ENCODE results near the gene AGXT2.

AGXT2 gene

DNA sequence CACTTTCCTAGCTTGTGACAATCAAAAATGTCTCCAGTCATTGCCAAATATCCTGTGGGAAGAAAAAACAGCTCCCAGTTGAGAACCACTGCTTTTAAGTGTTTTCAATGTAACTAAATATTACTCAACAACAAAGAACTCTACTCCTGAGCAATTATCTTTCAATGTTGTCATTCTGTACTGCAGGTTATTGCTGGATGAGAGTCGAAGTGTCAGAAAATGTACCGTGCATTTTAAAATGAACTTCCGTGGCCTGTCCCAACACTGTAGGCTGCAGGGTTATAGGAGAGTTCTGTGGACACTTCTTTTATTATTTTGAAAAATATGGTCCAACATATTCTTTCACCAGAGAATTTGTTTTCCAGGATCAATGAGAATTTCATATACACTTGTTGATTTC is 34.8 kb upstream of the AGXT2 start:
- Histone ChIP-seq H3K27ac (ENCODE audit: low read length) (no peak overlapping the region), H2AFZ (ENCODE audit: low read depth, low read length) (no peak overlapping the region), H3K4me3 (ENCODE audit: low read depth in 1 of 2, low read length in 2 of 2) (no peak overlapping the region), H4K20me1 (ENCODE audit: insufficient read depth, low read length) (no peaks in the 10 kb centered on the region), H3K9me3 (ENCODE audit: insufficient read depth, low read length, severe bottlenecking) (no peaks in the 10 kb centered on the region), H3K9ac (ENCODE audit: low read depth, low read length) (no peak overlapping the region), H3K27me3 (ENCODE audit: insufficient read depth, low read length, poor library complexity) (no peaks in the 10 kb centered on the region), H3K4me1 (ENCODE audit: insufficient read depth, low read length) (no peaks in the 10 kb centered on the region), H3K79me2 (ENCODE audit: insufficient read depth, low read length) (no peaks in the 10 kb centered on the region), H3K4me2 (ENCODE audit: insufficient read depth, low read length) (no peak overlapping the region), H3K36me3 (ENCODE audit: insufficient read depth, low read length) (no peaks in the 10 kb centered on the region)
- no peak for TF ChIP-seq CTCF (IDR thresholded peaks at IDR 0.05; ENCODE audit: borderline replicate concordance, extremely low read depth, low read length, poor library complexity, severe bottlenecking)
- TF ChIP-seq EZH2 (IDR thresholded peaks at IDR 0.05; ENCODE audit: borderline replicate concordance, low read depth, low read length, severe bottlenecking), result no peak
- DNase-seq (no peak), ATAC-seq (ENCODE audit: insufficient read depth, low read depth) (no peak)

DNA sequence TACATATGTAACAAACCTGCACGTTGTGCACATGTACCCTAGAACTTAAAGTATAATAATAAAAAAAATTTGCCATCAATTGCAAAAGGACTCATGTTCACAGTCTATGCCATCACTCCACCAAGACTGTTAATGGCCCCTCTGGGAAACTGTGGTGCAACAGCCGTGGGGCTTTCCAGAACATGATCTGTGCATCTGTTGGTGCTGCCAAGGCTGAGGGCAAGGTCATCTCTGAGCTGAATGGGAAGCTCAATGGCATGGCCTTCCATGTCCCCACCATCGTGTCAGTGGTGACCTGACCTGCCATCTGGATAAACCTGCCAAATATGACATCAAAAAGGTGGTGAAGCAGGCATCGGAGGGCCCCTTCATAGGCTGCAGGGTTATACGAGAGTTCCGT is 33.4 kb upstream of the AGXT2 start:
- ATAC-seq (ENCODE audit: insufficient read depth, low read depth) (no peak), DNase-seq (no peak)
- H3K9ac ChIP-seq (ENCODE audit: low read depth, low read length), result no peak overlapping the region
- no peak overlapping the region for H2AFZ ChIP-seq (ENCODE audit: low read depth, low read length)
- H3K27ac ChIP-seq (ENCODE audit: low read length), result no peak overlapping the region
- H3K4me2 ChIP-seq (ENCODE audit: insufficient read depth, low read length), result no peak overlapping the region
- no peaks in the 10 kb centered on the region for H3K9me3 ChIP-seq (ENCODE audit: insufficient read depth, low read length, severe bottlenecking)
- no peaks in the 10 kb centered on the region for H3K27me3 ChIP-seq (ENCODE audit: insufficient read depth, low read length, poor library complexity)
- H3K79me2 ChIP-seq (ENCODE audit: insufficient read depth, low read length), result no peaks in the 10 kb centered on the region
- no peaks in the 10 kb centered on the region for H3K36me3 ChIP-seq (ENCODE audit: insufficient read depth, low read length)
- TF ChIP-seq EZH2 (IDR thresholded peaks at IDR 0.05; ENCODE audit: borderline replicate concordance, low read depth, low read length, severe bottlenecking) (no peak), CTCF (IDR thresholded peaks at IDR 0.05; ENCODE audit: borderline replicate concordance, extremely low read depth, low read length, poor library complexity, severe bottlenecking) (no peak)
- H3K4me3 ChIP-seq (ENCODE audit: low read depth in 1 of 2, low read length in 2 of 2), result no peak overlapping the region
- no peaks in the 10 kb centered on the region for H4K20me1 ChIP-seq (ENCODE audit: insufficient read depth, low read length)
- H3K4me1 ChIP-seq (ENCODE audit: insufficient read depth, low read length), result no peaks in the 10 kb centered on the region

- Histone ChIP-seq H3K4me3 (ENCODE audit: low read depth in 1 of 2, low read length in 2 of 2) (no peak overlapping the region), H2AFZ (ENCODE audit: low read depth, low read length) (no peak overlapping the region), H4K20me1 (ENCODE audit: insufficient read depth, low read length) (no peaks in the 10 kb centered on the region), H3K9me3 (ENCODE audit: insufficient read depth, low read length, severe bottlenecking) (no peaks in the 10 kb centered on the region), H3K27ac (ENCODE audit: low read length) (no peak overlapping the region), H3K4me2 (ENCODE audit: insufficient read depth, low read length) (no peak overlapping the region), H3K9ac (ENCODE audit: low read depth, low read length) (no peak overlapping the region), H3K79me2 (ENCODE audit: insufficient read depth, low read length) (no peaks in the 10 kb centered on the region), H3K36me3 (ENCODE audit: insufficient read depth, low read length) (no peaks in the 10 kb centered on the region), H3K27me3 (ENCODE audit: insufficient read depth, low read length, poor library complexity) (peaks cover 5% of the 10 kb centered on the region), H3K4me1 (ENCODE audit: insufficient read depth, low read length) (no peaks in the 10 kb centered on the region)
- no peak for ATAC-seq (ENCODE audit: insufficient read depth, low read depth)
- no peak for TF ChIP-seq EZH2 (IDR thresholded peaks at IDR 0.05; ENCODE audit: borderline replicate concordance, low read depth, low read length, severe bottlenecking)
- TF ChIP-seq CTCF (IDR thresholded peaks at IDR 0.05; ENCODE audit: borderline replicate concordance, extremely low read depth, low read length, poor library complexity, severe bottlenecking), result no peak
- DNase-seq, result no peak
Measured at GRCh38 chr5:35073160-35073559, 25.4 kb upstream of the AGXT2 start.

GRCh38 chr5:35069188-35069587 is 21.4 kb upstream of the AGXT2 start:
- Histone ChIP-seq H4K20me1 (ENCODE audit: insufficient read depth, low read length) (no peaks in the 10 kb centered on the region), H3K9ac (ENCODE audit: low read depth, low read length) (no peak overlapping the region), H3K27ac (ENCODE audit: low read length) (no peak overlapping the region), H3K36me3 (ENCODE audit: insufficient read depth, low read length) (no peaks in the 10 kb centered on the region), H3K27me3 (ENCODE audit: insufficient read depth, low read length, poor library complexity) (peaks cover 5% of the 10 kb centered on the region), H3K4me2 (ENCODE audit: insufficient read depth, low read length) (no peak overlapping the region), H2AFZ (ENCODE audit: low read depth, low read length) (no peak overlapping the region), H3K9me3 (ENCODE audit: insufficient read depth, low read length, severe bottlenecking) (no peaks in the 10 kb centered on the region), H3K4me3 (ENCODE audit: low read depth in 1 of 2, low read length in 2 of 2) (no peak overlapping the region), H3K4me1 (ENCODE audit: insufficient read depth, low read length) (no peaks in the 10 kb centered on the region), H3K79me2 (ENCODE audit: insufficient read depth, low read length) (no peaks in the 10 kb centered on the region)
- ATAC-seq (ENCODE audit: insufficient read depth, low read depth) (no peak), DNase-seq (no peak)
- TF ChIP-seq EZH2 (IDR thresholded peaks at IDR 0.05; ENCODE audit: borderline replicate concordance, low read depth, low read length, severe bottlenecking) (no peak), CTCF (IDR thresholded peaks at IDR 0.05; ENCODE audit: borderline replicate concordance, extremely low read depth, low read length, poor library complexity, severe bottlenecking) (no peak)

All from DND-41 (cell line).